Breast epithelium (tissue), 4 donors: Measurements from ENCODE around the gene AHNAK. TPM values are rescaled to one million over a fixed set of nuclear protein-coding genes. Genes with fewer than 3 reads are reported as not detected.

Experiments
- DNase-seq, 2 donors: peaks; one replicate each; pipeline ENCODE4 v3.0.0-alpha.2; 2019; ENCODE audit warnings: low spot score in 2 of 2
- H3K27ac ChIP-seq, 2 donors: fragments of 200-600 bp; sonication (generic) in 1 of 2; one replicate each; pipeline ENCODE4 v1.5.1; 2016 to 2019; ENCODE audit warnings: mild to moderate bottlenecking in 1 of 2
- H3K27me3 ChIP-seq, 2 donors: fragments of 200-600 bp; sonication (generic) in 1 of 2; one replicate each; pipeline versions ENCODE4 v1.5.1 to v1.6.0; 2017 to 2019; ENCODE audit warnings: control low read depth in 1 of 2, mild to moderate bottlenecking in 1 of 2
- H3K36me3 ChIP-seq: fragments of 200-600 bp; one replicate; pipeline ENCODE4 v1.5.1; 2019
- H3K4me1 ChIP-seq, 2 donors: fragments of 200-600 bp; sonication (generic); one replicate each; pipeline ENCODE4 v1.5.1; 2016 to 2019; ENCODE audit warnings: control low read depth in 1 of 2
- H3K4me3 ChIP-seq, 3 donors: fragments of 200-600 bp; sonication (generic); 1 replicate in 2 of 3; 2 replicates in 1 of 3; pipeline ENCODE4 v1.5.1; 2016 to 2019; ENCODE audit warnings: mild to moderate bottlenecking in 3 of 3, moderate library complexity in 2 of 3
- H3K9me3 ChIP-seq, 2 donors: fragments of 200-600 bp; sonication (generic) in 1 of 2; one replicate each; pipeline ENCODE4 v1.5.1; 2016 to 2019; ENCODE audit warnings: control low read depth in 1 of 2
- CTCF ChIP-seq, 3 donors: fragments of 450-650 bp; IDR thresholded peaks; one replicate each; pipeline ENCODE4 v1.5.1; 2016 to 2017; ENCODE audit warnings: antibody characterized with exemption in 3 of 3, mild to moderate bottlenecking in 3 of 3, moderate library complexity in 3 of 3
- POLR2A ChIP-seq: fragments of 450-650 bp; IDR thresholded peaks from one replicate; pipeline ENCODE4 v1.6.1; 2016; ENCODE audit warnings: antibody characterized with exemption, mild to moderate bottlenecking, moderate library complexity
- POLR2AphosphoS5 ChIP-seq, 3 donors: sonication (generic); formaldehyde crosslinking; IDR thresholded peaks; one replicate each; pipeline ENCODE4 v1.6.1; 2017; ENCODE audit warnings: antibody characterized with exemption in 3 of 3
- intact Hi-C: fragments of 100-400 bp; cut with DNase I; formaldehyde crosslinking; loops from one replicate; pipeline ENCODE4 v1.15.1; 2023; ENCODE audit warnings: low total_unique reads
- total RNA-seq, 3 donors: library from RNA; depleted of rRNA; stranded (reverse); fragments of >200 nt; gene quantifications; one replicate each; pipeline ENCODE4 v1.1.0, GENCODE V29; 2016

Gene AHNAK
- total RNA-seq, 3 donors from 2014 or later = 636 to 1,393 (median 1,040) TPM

- Histone ChIP-seq H3K4me1 (no peaks in the 10 kb centered on the region), H3K36me3 (no peaks in the 10 kb centered on the region), H3K27ac (no peak overlapping the region), H3K4me3 (no peak overlapping the region), H3K9me3 (no peaks in the 10 kb centered on the region), H3K27me3 (no peaks in the 10 kb centered on the region)
- intact Hi-C loops = no loop called here
- TF ChIP-seq POLR2AphosphoS5 (IDR thresholded peaks at IDR 0.05) = no peak
- TF ChIP-seq CTCF (IDR thresholded peaks at IDR 0.05) = no peak
- no peak for TF ChIP-seq POLR2A
- DNase-seq = no peak
Observed at GRCh38 chr11:62580959-62581715, 34.5 kb upstream of the AHNAK start.

GRCh38 chr11:62579252-62579651 is 32.6 kb upstream of the AHNAK start:
- Histone ChIP-seq H3K27ac (no peak overlapping the region), H3K4me1 (peaks cover 0 to 9% of the 10 kb centered on the region in 2 donors), H3K9me3 (no peaks in the 10 kb centered on the region), H3K36me3 (no peaks in the 10 kb centered on the region), H3K27me3 (no peaks in the 10 kb centered on the region), H3K4me3 (no peak overlapping the region)
- no peak for TF ChIP-seq POLR2A
- TF ChIP-seq POLR2AphosphoS5 (IDR thresholded peaks at IDR 0.05) = no peak
- TF ChIP-seq CTCF (IDR thresholded peaks at IDR 0.05) = no peak
- DNase-seq = no peak
- intact Hi-C loops = no loop called here

GRCh38 chr11:62578541-62578940 is 31.9 kb upstream of the AHNAK start:
- no peak for DNase-seq
- H3K36me3 ChIP-seq = no peaks in the 10 kb centered on the region
- H3K27ac ChIP-seq = peak overlapping the region in 1 of 2 donors; percentile 45

GRCh38 chr11:62577046-62577714 is 30.6 kb upstream of the AHNAK start:
- intact Hi-C loops = no loop called here
- Histone ChIP-seq H3K9me3 (no peaks in the 10 kb centered on the region), H3K27ac (peak overlapping the region; percentile 61 to 95), H3K4me1 (peaks cover 0 to 9% of the 10 kb centered on the region in 2 donors), H3K27me3 (no peaks in the 10 kb centered on the region), H3K4me3 (peak overlapping the region in 1 of 3 donors; percentile 87), H3K36me3 (no peaks in the 10 kb centered on the region)
- TF ChIP-seq POLR2A (no peak), POLR2AphosphoS5 (IDR thresholded peaks at IDR 0.05) (no peak), CTCF (IDR thresholded peaks at IDR 0.05) (no peak)
- no peak for DNase-seq

More at GRCh38 chr11:62578541-62578940, 31.9 kb upstream of the AHNAK start:
- no peak for TF ChIP-seq POLR2AphosphoS5 (IDR thresholded peaks at IDR 0.05)
- TF ChIP-seq CTCF (IDR thresholded peaks at IDR 0.05) = no peak
- TF ChIP-seq POLR2A = no peak
- no peaks in the 10 kb centered on the region for H3K27me3 ChIP-seq
- no peak overlapping the region for H3K4me3 ChIP-seq
- H3K4me1 ChIP-seq = peaks cover 0 to 9% of the 10 kb centered on the region in 2 donors
- no peaks in the 10 kb centered on the region for H3K9me3 ChIP-seq
- intact Hi-C loops = no loop called here

- intact Hi-C loops = no loop called here
Observed at GRCh38 chr11:62575837-62576236, 29.2 kb upstream of the AHNAK start.

More at GRCh38 chr11:62575837-62576236, 29.2 kb upstream of the AHNAK start:
- no peaks in the 10 kb centered on the region for H3K9me3 ChIP-seq
- H3K4me3 ChIP-seq = peak overlapping the region in 2 of 3 donors; percentile 87 to 88
- H3K36me3 ChIP-seq = no peaks in the 10 kb centered on the region
- TF ChIP-seq POLR2AphosphoS5 (IDR thresholded peaks at IDR 0.05) (no peak), POLR2A (no peak), CTCF (IDR thresholded peaks at IDR 0.05) (no peak)
- DNase-seq = no peak
- peaks cover 0 to 9% of the 10 kb centered on the region in 2 donors for H3K4me1 ChIP-seq
- no peaks in the 10 kb centered on the region for H3K27me3 ChIP-seq
- H3K27ac ChIP-seq = peak overlapping the region; percentile 61 to 95
